GF-D8 (cell line): ENCODE results near the gene STX4.
"Not testable (repeated sequence)": the region's sequence is repeated elsewhere in the genome, so short reads cannot be mapped to it uniquely, and the experiment has no call there.

Experiments
- DNase-seq: peaks from one replicate; lab custom pipeline; 2025; lab: John Stamatoyannopoulos, UW

The STX4 gene

GRCh38 chr16:30998852-30999761 is 34.3 kb upstream of the STX4 start:
- DNase-seq = no peak

GRCh38 chr16:31000671-31001382 is 32.5 kb upstream of the STX4 start:
- no peak for DNase-seq

GRCh38 chr16:31001507-31002249 is 31.7 kb upstream of the STX4 start:
- no peak for DNase-seq

GRCh38 chr16:31002250-31002700 is 31.1 kb upstream of the STX4 start:
- no peak for DNase-seq

- no peak for DNase-seq
Observed at GRCh38 chr16:31002862-31003341, 30.5 kb upstream of the STX4 start.

GRCh38 chr16:31003744-31004143 is 29.6 kb upstream of the STX4 start:
- DNase-seq = no peak

GRCh38 chr16:31004658-31005057 is 28.7 kb upstream of the STX4 start:
- DNase-seq = no peak

GRCh38 chr16:31005350-31006085 is 27.8 kb upstream of the STX4 start:
- no peak for DNase-seq

GRCh38 chr16:31006086-31006385 is 27.3 kb upstream of the STX4 start:
- no peak for DNase-seq

- DNase-seq = no peak
Observed at GRCh38 chr16:31006589-31006988, 26.8 kb upstream of the STX4 start.

- no peak for DNase-seq
Observed at GRCh38 chr16:31007684-31008083, 25.7 kb upstream of the STX4 start.

GRCh38 chr16:31008149-31008548 is 25.2 kb upstream of the STX4 start:
- DNase-seq = no peak

GRCh38 chr16:31008551-31008950 is 24.8 kb upstream of the STX4 start:
- DNase-seq = no peak

- DNase-seq = no peak
Observed at GRCh38 chr16:31009120-31009519, 24.2 kb upstream of the STX4 start.

GRCh38 chr16:31009894-31010584 is 23.3 kb upstream of the STX4 start:
- DNase-seq = no peak

- DNase-seq = no peak
Observed at GRCh38 chr16:31010585-31011325, 22.6 kb upstream of the STX4 start, which contains the start of gene STX1B. Gene STX1B, minus strand, starts transcription at chr16:31010638. Its CDS starts 242 bp downstream, at chr16:31010396.

GRCh38 chr16:31011815-31012214 is 21.5 kb upstream of the STX4 start:
- not testable (repeated sequence) for DNase-seq

- not testable (repeated sequence) for DNase-seq
Observed at GRCh38 chr16:31013292-31013691, 20.1 kb upstream of the STX4 start.

GRCh38 chr16:31016018-31016417 is 17.3 kb upstream of the STX4 start:
- no peak for DNase-seq

- DNase-seq = not testable (repeated sequence)
Observed at GRCh38 chr16:31017756-31018155, 15.6 kb upstream of the STX4 start.
